CD4-positive, alpha-beta T cell treated with Interleukin-15 for 1 hour (primary cell): ENCODE measurements around the gene DHX9.
"Not testable (repeated sequence)": the region's sequence is repeated elsewhere in the genome, so short reads cannot be mapped to it uniquely, and the experiment has no call there.

Experiments used
- DNase-seq: peaks from one replicate; pipeline ENCODE4 v3.0.0-alpha.2; 2020

Gene DHX9

DNA sequence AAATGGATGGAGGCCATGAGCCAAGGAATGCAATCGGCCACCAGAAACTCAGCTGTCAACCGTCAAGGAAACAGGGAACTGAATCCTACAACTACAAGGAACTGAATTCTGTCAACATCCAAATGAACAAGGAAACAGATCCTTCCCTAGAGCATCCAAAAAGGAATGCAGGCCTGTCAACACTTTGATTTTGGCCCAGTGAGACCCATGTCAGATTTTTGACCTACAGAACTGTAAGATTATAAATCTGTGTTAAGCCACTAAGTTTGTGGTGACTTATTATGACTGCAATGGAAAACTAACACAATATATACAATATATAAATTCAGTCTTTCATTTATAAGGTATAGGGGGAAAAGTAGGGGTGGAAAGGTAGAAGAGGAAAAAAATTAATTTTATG lies 58.5 kb downstream of the DHX9 start:
- no peak for DNase-seq

DNA sequence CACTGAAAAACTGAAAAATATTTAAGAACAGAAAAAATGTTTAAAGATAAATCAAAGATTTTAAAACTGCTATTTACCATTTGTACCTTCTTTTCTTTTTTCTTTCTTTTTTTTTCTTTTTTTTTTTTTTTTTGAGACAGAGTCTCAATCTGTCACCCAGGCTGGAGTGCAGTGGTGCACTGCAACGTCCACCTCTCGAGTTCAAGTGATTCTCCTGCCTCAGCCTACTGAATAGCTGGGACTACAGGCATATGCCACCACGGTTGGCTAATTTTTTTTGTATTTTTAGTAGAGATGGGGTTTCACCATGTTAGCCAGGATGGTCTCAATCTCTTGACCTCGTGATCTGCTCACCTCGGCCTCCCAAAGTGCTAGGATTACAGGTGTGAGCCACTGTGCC lies 62.8 kb downstream of the DHX9 start:
- DNase-seq = not testable (repeated sequence)

GRCh38 chr1:182905321-182905720 lies 66.2 kb downstream of the DHX9 start:
- no peak for DNase-seq

DNA sequence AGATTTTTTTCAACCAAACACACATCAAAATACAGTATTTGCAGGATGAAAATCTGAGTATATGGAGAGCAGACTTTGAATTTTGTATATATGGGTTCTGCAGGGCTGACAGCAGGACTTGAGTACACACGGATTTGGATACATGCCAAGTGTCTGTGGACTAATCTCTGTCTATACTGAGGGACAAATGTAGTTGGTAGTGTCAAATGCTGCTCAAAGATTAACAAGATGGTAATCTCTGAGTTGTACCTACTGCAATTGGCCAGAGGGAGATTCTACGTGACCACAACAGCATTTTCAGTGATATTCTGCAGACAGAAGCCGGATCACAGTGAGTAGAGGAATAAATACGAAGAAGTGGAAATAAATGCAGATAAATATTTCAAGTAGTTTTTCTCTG lies 70.4 kb downstream of the DHX9 start:
- no peak for DNase-seq

DNA sequence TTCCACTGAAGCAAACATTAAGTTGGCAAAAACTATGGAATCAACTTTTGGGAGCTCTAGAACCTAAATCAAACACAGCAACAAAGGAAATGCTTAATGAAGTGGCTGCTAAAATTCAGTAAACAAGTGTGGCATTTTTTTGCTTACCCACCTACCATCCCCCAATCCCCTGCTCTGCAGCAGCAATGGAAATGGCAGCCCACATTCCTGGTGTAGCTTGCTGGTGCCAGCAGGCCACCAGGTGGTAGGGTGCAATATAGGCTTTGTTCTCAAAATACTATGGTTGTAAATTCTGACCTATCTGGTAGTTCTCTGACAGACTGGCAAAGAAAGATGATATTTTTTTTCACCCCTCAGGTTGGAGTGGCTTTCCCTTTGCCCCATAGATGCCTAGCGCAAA lies 71.0 kb downstream of the DHX9 start:
- no peak for DNase-seq

GRCh38 chr1:182913401-182913800 lies 74.3 kb downstream of the DHX9 start:
- no peak for DNase-seq

GRCh38 chr1:182917378-182917777 lies 78.2 kb downstream of the DHX9 start:
- DNase-seq = no peak

DNA sequence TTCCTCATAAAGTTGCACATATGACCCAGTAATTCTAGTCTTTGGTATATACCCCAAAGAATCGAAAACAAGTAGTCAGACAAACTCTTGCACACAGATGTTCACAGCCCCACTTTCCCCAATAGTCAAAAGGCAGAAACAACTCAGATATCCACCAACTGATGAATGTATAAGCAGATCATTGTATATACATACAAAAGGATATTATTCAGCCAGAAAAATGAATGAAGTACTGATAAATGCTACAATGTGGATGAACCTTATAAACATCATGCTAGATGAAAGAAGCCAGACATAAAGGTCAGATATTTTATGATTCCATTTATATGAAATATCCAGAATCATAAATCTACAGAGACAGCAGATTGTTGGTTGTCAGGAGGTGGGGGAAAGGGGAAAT lies 86.5 kb downstream of the DHX9 start:
- no peak for DNase-seq

DNA sequence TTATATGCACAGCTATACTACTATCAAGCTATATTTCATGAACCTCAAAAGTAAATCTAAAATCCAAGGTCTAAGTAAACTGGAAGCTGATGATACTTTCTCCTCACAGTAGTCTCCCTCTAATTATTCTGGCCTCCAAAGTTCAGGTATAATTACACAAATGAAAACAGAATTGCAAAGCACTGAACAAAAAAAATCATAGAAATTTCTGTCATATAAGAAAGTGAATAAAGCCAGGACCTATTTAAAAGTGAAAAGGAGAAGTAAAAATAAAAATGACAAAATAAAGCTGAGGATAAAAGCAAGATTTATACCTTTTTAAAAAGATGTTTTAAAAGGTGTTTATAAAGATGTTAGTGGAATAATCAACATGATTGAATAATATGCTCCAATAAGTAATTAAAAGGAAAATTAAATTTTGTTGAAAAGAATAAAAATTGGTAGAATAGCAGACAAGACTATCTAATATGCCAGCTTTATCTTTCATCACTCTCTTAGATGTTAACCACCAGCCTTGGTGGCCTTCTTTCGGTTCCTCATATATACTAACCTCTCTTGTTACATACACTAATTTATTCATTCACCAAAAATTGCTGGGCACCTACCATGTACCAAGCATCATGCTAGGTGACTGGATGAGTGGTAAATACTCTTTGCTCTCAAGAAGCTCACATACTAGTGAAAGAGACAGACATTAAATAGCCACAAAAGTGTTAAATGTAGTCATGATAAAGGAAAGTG lies 88.7 kb downstream of the DHX9 start:
- DNase-seq = no peak

DNA sequence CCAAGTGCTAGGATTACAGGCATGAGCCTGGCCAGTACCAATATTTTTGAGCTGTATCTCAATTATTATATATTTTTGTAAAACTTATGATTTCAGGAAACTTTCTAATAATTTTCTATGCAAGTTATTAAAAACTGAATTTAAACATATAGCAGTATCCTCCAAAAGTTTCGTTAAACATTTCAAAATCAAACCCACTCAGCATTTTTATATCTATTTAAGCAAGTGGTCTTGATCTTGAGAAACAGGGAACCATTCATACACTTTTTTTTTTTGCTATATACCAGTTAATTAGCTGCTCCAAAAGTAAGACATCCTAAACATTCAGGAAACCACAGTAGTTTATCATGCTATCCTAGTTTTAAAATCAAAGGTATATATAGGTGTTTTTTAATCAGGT lies 91.8 kb downstream of the DHX9 start:
- DNase-seq = no peak

DNA sequence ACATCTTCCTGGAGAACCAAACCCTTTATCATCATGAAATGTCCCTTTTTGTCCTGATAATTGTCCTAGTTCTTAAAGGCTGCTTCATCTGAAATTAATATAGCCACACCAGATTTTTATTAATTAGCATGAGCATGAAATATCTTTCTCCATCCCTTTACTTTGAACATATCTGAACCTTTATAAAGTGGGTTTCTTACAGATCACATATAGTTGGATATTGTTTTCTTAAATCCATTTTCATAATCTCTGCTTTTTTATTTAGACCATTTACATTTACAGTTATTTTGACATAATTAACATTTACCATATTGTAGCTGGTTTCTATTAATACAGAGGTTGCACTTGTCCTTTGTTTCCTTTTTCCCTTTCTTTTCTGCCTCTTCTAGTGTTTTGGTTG lies 96.6 kb downstream of the DHX9 start:
- no peak for DNase-seq
